Measurements from ENCODE around the gene UBE2J2.
"Not testable (repeated sequence)": the region's sequence is repeated elsewhere in the genome, so short reads cannot be mapped to it uniquely, and the experiment has no call there.

DNA sequence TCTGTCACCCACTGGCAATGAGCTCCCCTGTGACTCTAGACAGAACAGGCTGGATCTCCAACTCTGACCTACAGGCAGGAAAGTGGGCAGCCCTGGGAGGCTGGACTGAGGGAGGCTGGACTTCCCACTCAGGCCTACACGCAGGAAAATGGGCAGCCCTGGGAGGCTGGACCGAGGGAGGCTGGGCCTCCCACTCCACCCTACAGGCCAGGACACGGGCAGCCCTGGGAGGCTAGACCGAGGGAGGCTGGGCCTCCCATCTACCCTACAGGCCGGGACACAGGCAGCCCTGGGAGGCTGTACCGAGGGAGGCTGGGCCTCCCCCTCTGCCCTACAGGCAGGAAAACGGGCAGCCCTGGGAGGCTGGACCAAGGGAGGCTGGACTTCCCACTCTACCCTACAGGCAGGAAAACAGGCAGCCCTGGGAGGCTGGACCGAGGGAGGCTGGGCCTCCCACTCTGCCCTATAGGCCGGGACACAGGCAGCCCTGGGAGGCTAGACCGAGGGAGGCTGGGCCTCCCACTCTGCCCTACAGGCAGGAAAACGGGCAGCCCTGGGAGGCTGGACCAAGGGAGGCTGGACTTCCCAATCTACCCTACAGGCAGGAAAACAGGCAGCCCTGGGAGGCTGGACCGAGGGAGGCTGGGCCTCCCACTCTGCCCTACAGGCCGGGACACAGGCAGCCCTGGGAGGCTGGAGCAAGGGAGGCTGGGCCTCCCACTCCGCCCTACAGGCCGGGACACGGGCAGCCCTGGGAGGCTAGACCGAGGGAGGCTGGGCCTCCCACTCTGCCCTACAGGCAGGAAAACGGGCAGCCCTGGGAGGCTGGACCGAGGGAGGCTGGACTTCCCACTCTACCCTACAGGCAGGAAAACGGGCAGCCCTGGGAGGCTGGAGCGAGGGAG is 25.4 kb downstream of the UBE2J2 start:
- TF ChIP-seq EZH2phosphoT487 (IDR thresholded peaks at IDR 0.05; ENCODE audit: insufficient read depth, low read depth); EZH2 (IDR thresholded peaks at IDR 0.05; ENCODE audit: insufficient read depth, poor library complexity, severe bottlenecking): not testable (repeated sequence)
